Activated T-helper 17 cell treated with anti-CD3 and anti-CD28 coated beads, Interleukin-2, amount 50 U/mL, for 72 hours (primary cell): ENCODE results near the gene NINJ2. TPM values are rescaled to one million over a fixed set of nuclear protein-coding genes. Genes with fewer than 3 reads are reported as not detected.

Experiments
- total RNA-seq, 2 donors: library from RNA; stranded (reverse); gene quantifications; one replicate each; pipeline ENCODE4 v1.2.3, GENCODE V29; 2022

NINJ2 gene
- total RNA-seq, 2 donors from 2014 or later: 9.2 to 19.9 TPM

Other genes with a start within 250 kb of the NINJ2 start
- 1 to 10 TPM; 3.5 to 4.7 TPM for gene B4GALNT3, start 203.5 kb downstream of the NINJ2 start, total RNA-seq
- gene WNK1, start 89.1 kb upstream of the NINJ2 start, total RNA-seq: 100 to 1,000 TPM; 150 to 252 TPM